A673 (cell line): Measurements from ENCODE around the gene CRADD.

Source experiments
- CTCF ChIP-seq: fragments of 300-800, 200-600 bp; sonication (generic); conservative IDR thresholded peaks from 2 replicates; pipeline ENCODE4 v1.5.1; 2017; ENCODE audit warnings: low read depth, mild to moderate bottlenecking, antibody characterized with exemption, low read length, moderate library complexity, mixed read lengths
- EZH2 ChIP-seq: fragments of 200-600 bp; sonication (generic); IDR thresholded peaks from 2 replicates; pipeline ENCODE4 v1.6.1; 2017; ENCODE audit warnings: borderline replicate concordance, low read depth, mild to moderate bottlenecking, mixed read lengths, antibody characterized with exemption, low read length; ENCODE audit not compliant: poor library complexity, severe bottlenecking

GRCh38 chr12:93661021-93661420, 16.2 kb upstream of the CRADD start:
- TF ChIP-seq EZH2 (no peak), CTCF (no peak)
